HL-60 (cell line): ENCODE measurements around the gene LAMA4.

ENCODE experiments used
- DNase-seq, 2 experiments: peaks; one replicate each; pipeline ENCODE4 v3.0.0-alpha.2; 2010 to 2020; ENCODE audit warnings: low read depth in 1 of 2, low spot score in 1 of 2
- H3K27ac ChIP-seq: fragments of 250-450 bp; sonication (Bioruptor Pico); replicated peaks from 2 replicates; pipeline ENCODE4 v1.5.1; 2020; ENCODE audit warnings: mild to moderate bottlenecking, moderate library complexity
- H3K27me3 ChIP-seq: fragments of 250-450 bp; sonication (Bioruptor Pico); 2 replicates; pipeline ENCODE4 v1.5.1; 2021; ENCODE audit warnings: mild to moderate bottlenecking, moderate library complexity; ENCODE audit not compliant: insufficient read depth, poor library complexity, severe bottlenecking
- H3K4me3 ChIP-seq: replicated peaks from 2 replicates; pipeline ENCODE4 v1.5.1; 2011; ENCODE audit warnings: mild to moderate bottlenecking, control low read depth, low read length; ENCODE audit not compliant: insufficient read depth
- GABPA ChIP-seq: IDR thresholded peaks from 2 replicates; pipeline ENCODE4 v1.6.1; 2012; ENCODE audit warnings: low read depth
- POLR2AphosphoS5 ChIP-seq: IDR thresholded peaks from 2 replicates; pipeline ENCODE4 v1.6.1; 2012; ENCODE audit warnings: low read depth
- SPI1 ChIP-seq: IDR thresholded peaks from 2 replicates; pipeline ENCODE4 v1.6.1; 2012; ENCODE audit warnings: low read depth, mild to moderate bottlenecking, borderline replicate concordance
- TF ChIP-seq, protein P1 (sequence below): IDR thresholded peaks from one replicate; pipeline ENCODE4 v1.5.1; 2011; ENCODE audit warnings: low read length, control low read depth, inconsistent platforms; ENCODE audit not compliant: insufficient read depth
- TF ChIP-seq, protein P2 (sequence below): IDR thresholded peaks from 2 replicates; pipeline ENCODE4 v1.6.1; 2012; ENCODE audit warnings: low read depth; ENCODE audit not compliant: insufficient replicate concordance

Gene LAMA4

DNA sequence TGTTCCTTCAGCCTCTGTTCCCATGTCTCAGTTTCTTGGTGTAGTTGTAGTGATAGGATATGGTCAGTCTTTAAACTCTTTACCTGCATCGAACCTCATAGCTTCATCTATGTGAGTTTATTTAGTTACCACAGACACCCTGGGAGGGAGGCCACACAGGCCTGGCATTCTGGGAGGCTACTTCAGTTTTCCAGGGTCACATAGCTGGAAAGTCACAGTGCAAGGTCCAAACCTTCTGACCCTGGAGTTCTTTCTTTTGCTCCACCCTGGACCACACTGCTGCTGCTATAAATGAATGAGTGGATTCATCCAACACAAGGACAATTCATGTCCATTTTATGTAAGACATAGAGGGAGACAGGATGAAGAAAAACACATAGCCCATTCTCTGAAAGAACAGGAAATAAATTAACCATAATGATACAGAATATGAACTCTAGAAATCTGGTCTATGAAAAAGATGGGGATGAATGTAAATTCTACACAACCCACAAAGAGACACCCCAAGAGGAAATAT lies 60.8 kb downstream of the LAMA4 start:
- no peak for DNase-seq
- Histone ChIP-seq H3K27ac (no peak overlapping the region), H3K4me3 (no peak overlapping the region), H3K27me3 (no peaks in the 10 kb centered on the region)
- no peak for TF ChIP-seq POLR2AphosphoS5
- TF ChIP-seq, protein P1, sequence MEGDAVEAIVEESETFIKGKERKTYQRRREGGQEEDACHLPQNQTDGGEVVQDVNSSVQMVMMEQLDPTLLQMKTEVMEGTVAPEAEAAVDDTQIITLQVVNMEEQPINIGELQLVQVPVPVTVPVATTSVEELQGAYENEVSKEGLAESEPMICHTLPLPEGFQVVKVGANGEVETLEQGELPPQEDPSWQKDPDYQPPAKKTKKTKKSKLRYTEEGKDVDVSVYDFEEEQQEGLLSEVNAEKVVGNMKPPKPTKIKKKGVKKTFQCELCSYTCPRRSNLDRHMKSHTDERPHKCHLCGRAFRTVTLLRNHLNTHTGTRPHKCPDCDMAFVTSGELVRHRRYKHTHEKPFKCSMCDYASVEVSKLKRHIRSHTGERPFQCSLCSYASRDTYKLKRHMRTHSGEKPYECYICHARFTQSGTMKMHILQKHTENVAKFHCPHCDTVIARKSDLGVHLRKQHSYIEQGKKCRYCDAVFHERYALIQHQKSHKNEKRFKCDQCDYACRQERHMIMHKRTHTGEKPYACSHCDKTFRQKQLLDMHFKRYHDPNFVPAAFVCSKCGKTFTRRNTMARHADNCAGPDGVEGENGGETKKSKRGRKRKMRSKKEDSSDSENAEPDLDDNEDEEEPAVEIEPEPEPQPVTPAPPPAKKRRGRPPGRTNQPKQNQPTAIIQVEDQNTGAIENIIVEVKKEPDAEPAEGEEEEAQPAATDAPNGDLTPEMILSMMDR: no peak
- TF ChIP-seq, protein P2, sequence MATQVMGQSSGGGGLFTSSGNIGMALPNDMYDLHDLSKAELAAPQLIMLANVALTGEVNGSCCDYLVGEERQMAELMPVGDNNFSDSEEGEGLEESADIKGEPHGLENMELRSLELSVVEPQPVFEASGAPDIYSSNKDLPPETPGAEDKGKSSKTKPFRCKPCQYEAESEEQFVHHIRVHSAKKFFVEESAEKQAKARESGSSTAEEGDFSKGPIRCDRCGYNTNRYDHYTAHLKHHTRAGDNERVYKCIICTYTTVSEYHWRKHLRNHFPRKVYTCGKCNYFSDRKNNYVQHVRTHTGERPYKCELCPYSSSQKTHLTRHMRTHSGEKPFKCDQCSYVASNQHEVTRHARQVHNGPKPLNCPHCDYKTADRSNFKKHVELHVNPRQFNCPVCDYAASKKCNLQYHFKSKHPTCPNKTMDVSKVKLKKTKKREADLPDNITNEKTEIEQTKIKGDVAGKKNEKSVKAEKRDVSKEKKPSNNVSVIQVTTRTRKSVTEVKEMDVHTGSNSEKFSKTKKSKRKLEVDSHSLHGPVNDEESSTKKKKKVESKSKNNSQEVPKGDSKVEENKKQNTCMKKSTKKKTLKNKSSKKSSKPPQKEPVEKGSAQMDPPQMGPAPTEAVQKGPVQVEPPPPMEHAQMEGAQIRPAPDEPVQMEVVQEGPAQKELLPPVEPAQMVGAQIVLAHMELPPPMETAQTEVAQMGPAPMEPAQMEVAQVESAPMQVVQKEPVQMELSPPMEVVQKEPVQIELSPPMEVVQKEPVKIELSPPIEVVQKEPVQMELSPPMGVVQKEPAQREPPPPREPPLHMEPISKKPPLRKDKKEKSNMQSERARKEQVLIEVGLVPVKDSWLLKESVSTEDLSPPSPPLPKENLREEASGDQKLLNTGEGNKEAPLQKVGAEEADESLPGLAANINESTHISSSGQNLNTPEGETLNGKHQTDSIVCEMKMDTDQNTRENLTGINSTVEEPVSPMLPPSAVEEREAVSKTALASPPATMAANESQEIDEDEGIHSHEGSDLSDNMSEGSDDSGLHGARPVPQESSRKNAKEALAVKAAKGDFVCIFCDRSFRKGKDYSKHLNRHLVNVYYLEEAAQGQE: no peak
- TF ChIP-seq SPI1: no peak
- TF ChIP-seq GABPA: no peak

DNA sequence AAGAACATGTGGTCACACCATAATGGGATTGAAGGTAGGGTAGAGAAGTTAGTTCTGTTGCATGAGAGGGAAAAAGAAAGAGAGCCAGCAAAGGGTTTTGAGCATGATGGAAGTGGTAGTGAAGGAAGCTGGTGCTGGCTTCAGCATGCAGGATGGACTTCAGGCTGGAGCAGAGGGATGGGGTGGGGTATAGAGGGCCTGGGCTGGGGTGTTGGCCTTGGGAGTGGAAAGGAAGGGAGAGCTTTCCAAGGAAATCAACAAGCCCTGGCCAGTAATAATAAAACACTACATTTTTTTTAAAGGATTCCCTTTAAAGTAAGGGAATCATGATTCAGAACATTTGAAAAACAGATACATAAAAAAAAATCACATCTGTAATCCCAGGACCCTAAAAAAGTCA lies 61.2 kb downstream of the LAMA4 start:
- Histone ChIP-seq H3K27me3 (no peaks in the 10 kb centered on the region), H3K27ac (no peak overlapping the region), H3K4me3 (no peak overlapping the region)
- no peak for DNase-seq
- TF ChIP-seq, protein P2: no peak
- TF ChIP-seq SPI1 (no peak), POLR2AphosphoS5 (no peak), GABPA (no peak)
- TF ChIP-seq, protein P1: no peak

DNA sequence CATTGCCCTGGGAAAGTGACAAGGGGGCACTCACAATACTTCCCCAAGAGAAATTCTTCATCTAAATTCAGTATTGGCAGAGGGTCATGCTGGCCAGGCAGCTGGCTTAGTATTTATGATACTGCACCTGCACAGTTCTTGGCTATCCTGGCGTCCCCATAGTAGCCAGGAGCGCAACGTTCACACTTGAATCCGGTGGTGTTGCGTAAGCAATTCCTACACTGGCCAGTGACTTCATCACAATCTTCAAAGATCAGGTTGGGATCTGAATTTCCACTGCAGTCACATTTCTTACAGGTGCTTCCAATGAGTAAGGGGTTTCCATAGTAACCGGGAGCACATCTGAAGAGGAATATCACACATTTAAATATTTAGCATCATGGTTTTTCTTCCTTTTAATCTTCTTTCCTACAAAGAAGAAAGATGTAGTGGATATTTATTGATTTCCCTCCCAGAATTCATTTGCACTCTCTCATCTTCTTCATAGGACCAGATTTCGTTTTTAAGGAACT lies 62.8 kb downstream of the LAMA4 start:
- no peaks in the 10 kb centered on the region for H3K27me3 ChIP-seq
- H3K27ac ChIP-seq: no peak overlapping the region
- DNase-seq: no peak
- no peak overlapping the region for H3K4me3 ChIP-seq
- TF ChIP-seq, protein P2: no peak
- no peak for TF ChIP-seq SPI1
- no peak for TF ChIP-seq POLR2AphosphoS5
- TF ChIP-seq, protein P1: no peak
- no peak for TF ChIP-seq GABPA
